BJ (cell line): Measurements from ENCODE around the gene ELP4. TPM values are rescaled to one million over a fixed set of nuclear protein-coding genes. Genes with fewer than 3 reads are reported as not detected.

Experiments used
- CTCF ChIA-PET: fragments of 350-600 bp; formaldehyde crosslinking; extraction: SDS; loops from one replicate; lab custom pipeline; 2021; ENCODE audit warnings: antibody characterized with exemption, inconsistent platforms; lab: Yijun Ruan, JAX
- POLR2A ChIA-PET: fragments of 300-600 bp; sonication (Branson Sonifier 250); formaldehyde crosslinking; extraction: SDS; loops from one replicate; lab custom pipeline; 2021; ENCODE audit warnings: antibody characterized with exemption; lab: Charles Lee
- DNase-seq: peaks from one replicate; pipeline ENCODE4 v3.0.0-alpha.2; 2011; ENCODE audit warnings: low read depth
- H3K27me3 ChIP-seq: 2 replicates; pipeline ENCODE4 v1.6.0; 2011; ENCODE audit warnings: low read length; ENCODE audit not compliant: control insufficient read depth, insufficient read depth
- H3K36me3 ChIP-seq: 2 replicates; pipeline ENCODE4 v1.5.1; 2011; ENCODE audit warnings: low read length; ENCODE audit not compliant: control insufficient read depth, insufficient read depth
- H3K4me3 ChIP-seq: 2 replicates; pipeline ENCODE4 v1.5.1; 2011; ENCODE audit warnings: low read depth, mild to moderate bottlenecking, control low read depth, low read length
- polyA plus RNA-seq: library from polyadenylated mRNA; depleted of rRNA; stranded (reverse); fragments of >200 nt; gene quantifications from 2 replicates; pipeline ENCODE4 v1.2.3, GENCODE V29; 2011
- TF ChIP-seq, protein P1 (sequence below): IDR thresholded peaks from 2 replicates; pipeline ENCODE4 v1.5.1; 2011; ENCODE audit warnings: low read depth, mild to moderate bottlenecking, control low read depth, inconsistent platforms, low read length, moderate library complexity; ENCODE audit not compliant: insufficient read depth

ELP4 gene
- polyA plus RNA-seq, 1 experiment: 11.8 TPM

DNA sequence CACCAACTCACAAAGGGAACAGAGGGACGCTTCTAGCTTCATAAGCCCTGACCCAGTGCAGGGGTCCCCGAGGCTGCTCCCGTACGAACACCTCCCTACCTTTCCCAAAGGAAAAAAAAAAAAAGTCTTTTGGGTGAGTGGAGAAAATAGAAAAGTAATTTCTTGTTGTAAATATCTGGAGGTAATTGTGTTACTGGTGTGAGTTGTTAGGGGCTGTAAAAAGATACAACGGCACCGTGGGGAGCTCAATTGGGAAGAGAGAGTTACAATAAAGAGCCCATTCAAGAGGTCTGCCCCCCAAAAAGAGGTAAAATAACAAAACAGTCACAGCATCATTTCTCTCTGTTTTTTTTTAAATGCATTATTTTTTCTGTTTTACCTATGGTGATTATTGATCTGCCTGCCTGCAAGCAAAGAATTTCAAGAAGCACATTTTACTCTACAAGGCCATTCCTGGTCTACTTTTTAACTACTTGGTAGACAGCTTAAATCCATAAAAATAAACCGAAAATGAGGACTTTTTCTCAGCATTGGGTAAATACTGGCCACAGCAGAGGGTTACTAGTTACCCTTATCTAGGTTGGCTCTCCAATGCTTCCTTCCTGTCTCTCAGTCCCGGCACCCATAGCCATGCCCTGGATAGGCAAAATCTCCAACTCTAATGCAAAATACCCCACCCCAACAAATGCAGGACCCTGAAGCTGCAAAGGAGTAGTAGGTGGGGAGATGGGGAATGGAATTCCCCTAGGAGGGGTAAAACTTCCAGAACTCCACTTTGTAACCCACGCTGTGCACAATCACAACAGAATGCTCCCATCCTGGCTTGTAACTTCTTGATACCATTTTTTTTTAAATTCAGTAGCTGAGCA, 298.5 kb downstream of the ELP4 start:
- Histone ChIP-seq H3K36me3 (no peaks in the 10 kb centered on the region), H3K27me3 (peaks cover 77% of the 10 kb centered on the region), H3K4me3 (no peak overlapping the region)
- CTCF ChIA-PET: interaction anchor here (0.6 to 0.7 kb wide), 2 partner anchors 16 to 42 kb away, joined by 3 to 4 read pairs; no protein-coding TSS in a partner anchor
- POLR2A ChIA-PET: no interaction called here
- no peak for DNase-seq
- TF ChIP-seq, protein P1, sequence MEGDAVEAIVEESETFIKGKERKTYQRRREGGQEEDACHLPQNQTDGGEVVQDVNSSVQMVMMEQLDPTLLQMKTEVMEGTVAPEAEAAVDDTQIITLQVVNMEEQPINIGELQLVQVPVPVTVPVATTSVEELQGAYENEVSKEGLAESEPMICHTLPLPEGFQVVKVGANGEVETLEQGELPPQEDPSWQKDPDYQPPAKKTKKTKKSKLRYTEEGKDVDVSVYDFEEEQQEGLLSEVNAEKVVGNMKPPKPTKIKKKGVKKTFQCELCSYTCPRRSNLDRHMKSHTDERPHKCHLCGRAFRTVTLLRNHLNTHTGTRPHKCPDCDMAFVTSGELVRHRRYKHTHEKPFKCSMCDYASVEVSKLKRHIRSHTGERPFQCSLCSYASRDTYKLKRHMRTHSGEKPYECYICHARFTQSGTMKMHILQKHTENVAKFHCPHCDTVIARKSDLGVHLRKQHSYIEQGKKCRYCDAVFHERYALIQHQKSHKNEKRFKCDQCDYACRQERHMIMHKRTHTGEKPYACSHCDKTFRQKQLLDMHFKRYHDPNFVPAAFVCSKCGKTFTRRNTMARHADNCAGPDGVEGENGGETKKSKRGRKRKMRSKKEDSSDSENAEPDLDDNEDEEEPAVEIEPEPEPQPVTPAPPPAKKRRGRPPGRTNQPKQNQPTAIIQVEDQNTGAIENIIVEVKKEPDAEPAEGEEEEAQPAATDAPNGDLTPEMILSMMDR: no peak

- TF ChIP-seq, protein P1: no peak
- H3K27me3 ChIP-seq: peaks cover 75% of the 10 kb centered on the region
- POLR2A ChIA-PET: no interaction called here
- DNase-seq: no peak
- CTCF ChIA-PET: no interaction called here
- H3K4me3 ChIP-seq: no peak overlapping the region
- no peaks in the 10 kb centered on the region for H3K36me3 ChIP-seq
Observed at GRCh38 chr11:31808721-31809540, 299.4 kb downstream of the ELP4 start.

- POLR2A ChIA-PET: no interaction called here
Observed at GRCh38 chr11:31809541-31809856, 299.9 kb downstream of the ELP4 start.

GRCh38 chr11:31809857-31810778, 300.6 kb downstream of the ELP4 start:
- TF ChIP-seq, protein P1: no peak
- Histone ChIP-seq H3K27me3 (peaks cover 76% of the 10 kb centered on the region), H3K36me3 (no peaks in the 10 kb centered on the region), H3K4me3 (peak overlapping the region; percentile 21)
- ChIA-PET POLR2A (no interaction called here), CTCF (interaction anchor here (1.5 kb wide), 1 partner anchor 11 kb away, joined by 5 read pairs; no protein-coding TSS in a partner anchor)
- no peak for DNase-seq

More at GRCh38 chr11:31809541-31809856, 299.9 kb downstream of the ELP4 start:
- DNase-seq: no peak
- H3K4me3 ChIP-seq: no peak overlapping the region
- CTCF ChIA-PET: interaction anchor here (1.5 kb wide), 1 partner anchor 11 kb away, joined by 5 read pairs; no protein-coding TSS in a partner anchor
- no peaks in the 10 kb centered on the region for H3K36me3 ChIP-seq
- TF ChIP-seq, protein P1: no peak
- H3K27me3 ChIP-seq: peaks cover 74% of the 10 kb centered on the region
